Ectodermal cell (in vitro differentiated cells): Measurements from ENCODE around the gene RUNX1.

Source experiments
- H3K27ac ChIP-seq: 2 replicates; pipeline ENCODE4 v1.7.0; 2013; ENCODE audit warnings: mild to moderate bottlenecking, low read depth, low read length; ENCODE audit not compliant: insufficient read depth, poor library complexity, severe bottlenecking
- H3K27me3 ChIP-seq: 2 replicates; pipeline ENCODE4 v1.7.0; 2013; ENCODE audit warnings: mild to moderate bottlenecking, low read length; ENCODE audit not compliant: insufficient read depth, control insufficient read depth, poor library complexity, severe bottlenecking
- H3K36me3 ChIP-seq: one replicate; pipeline ENCODE4 v1.7.0; 2013; ENCODE audit warnings: low read length; ENCODE audit not compliant: control insufficient read depth, insufficient read depth
- H3K4me1 ChIP-seq: one replicate; pipeline ENCODE4 v1.7.0; 2013; ENCODE audit warnings: low read length; ENCODE audit not compliant: control insufficient read depth, insufficient read depth
- H3K4me3 ChIP-seq: 2 replicates; pipeline ENCODE4 v1.7.0; 2013; ENCODE audit warnings: low read depth, low read length, control low read depth; ENCODE audit not compliant: insufficient read depth
- H3K9me3 ChIP-seq: 2 replicates; pipeline ENCODE4 v1.7.0; 2013; ENCODE audit warnings: mild to moderate bottlenecking, low read length, moderate library complexity; ENCODE audit not compliant: control insufficient read depth
- WGBS, 2 experiments: methylation state at CpG; one replicate each; pipeline ENCODE4 v1.1.7; 2013; ENCODE audit warnings: missing lambda C conversion rate in 2 of 2; 5-methylcytosine and 5-hydroxymethylcytosine counted together

The RUNX1 gene

DNA sequence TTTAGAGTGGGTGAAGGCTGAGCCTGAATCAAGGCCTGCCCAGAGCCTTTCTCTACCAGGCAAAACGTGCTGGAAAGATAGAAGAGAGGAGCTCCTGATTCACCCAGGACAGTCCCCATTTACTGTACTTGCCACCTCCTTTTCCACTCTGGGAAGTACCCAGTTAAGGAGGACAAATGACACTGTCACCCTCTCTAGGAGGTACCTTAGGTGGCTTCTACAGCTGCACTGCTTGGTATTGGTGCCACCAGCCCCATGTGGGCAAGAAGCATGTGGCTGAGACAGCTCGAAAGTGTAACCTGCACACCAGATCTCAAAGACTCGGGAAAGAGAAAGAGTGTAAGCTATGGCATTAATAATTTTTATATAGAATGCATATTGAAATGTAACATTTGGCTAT lies 42.3 kb downstream of the RUNX1 start:
- Histone ChIP-seq H3K36me3 (no peaks in the 10 kb centered on the region), H3K4me1 (no peaks in the 10 kb centered on the region), H3K4me3 (no peak overlapping the region), H3K9me3 (no peaks in the 10 kb centered on the region), H3K27me3 (no peaks in the 10 kb centered on the region), H3K27ac (no peak overlapping the region)
- WGBS, 2 experiments, result 96 to 100% methylated on average over 3 of the region's 3 CpGs

DNA sequence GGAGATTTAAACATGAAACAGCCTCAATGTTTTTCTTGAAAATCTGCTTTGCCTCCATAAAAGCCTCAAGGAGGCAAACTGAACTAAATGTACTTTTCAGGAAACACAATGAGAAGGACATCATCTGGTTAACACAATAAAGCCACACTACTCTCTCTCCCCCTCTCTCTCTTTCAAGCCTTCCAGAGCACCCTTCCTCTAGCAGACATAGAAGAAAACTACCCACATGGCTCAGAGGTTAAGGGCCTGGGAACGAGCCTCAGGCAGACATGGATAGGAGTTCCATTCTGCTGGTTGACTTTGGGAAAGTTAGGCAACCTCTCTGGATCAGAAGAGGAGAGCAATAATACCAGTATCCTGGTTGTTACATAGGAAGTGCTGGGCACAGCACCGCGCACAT lies 42.9 kb downstream of the RUNX1 start:
- Histone ChIP-seq H3K4me3 (no peak overlapping the region), H3K27ac (no peak overlapping the region), H3K36me3 (no peaks in the 10 kb centered on the region), H3K27me3 (no peaks in the 10 kb centered on the region), H3K9me3 (no peaks in the 10 kb centered on the region), H3K4me1 (no peaks in the 10 kb centered on the region)
- WGBS, 2 experiments, result 92 to 96% methylated on average over 3 of the region's 3 CpGs

- no peaks in the 10 kb centered on the region for H3K4me1 ChIP-seq
- no peaks in the 10 kb centered on the region for H3K9me3 ChIP-seq
- H3K27me3 ChIP-seq, result no peaks in the 10 kb centered on the region
- H3K4me3 ChIP-seq, result no peak overlapping the region
- H3K36me3 ChIP-seq, result no peaks in the 10 kb centered on the region
- no peak overlapping the region for H3K27ac ChIP-seq
- WGBS, 2 experiments, result 85 to 92% methylated on average over 6 of the region's 6 CpGs
Observed at GRCh38 chr21:35005560-35006224, 43.4 kb downstream of the RUNX1 start.

DNA sequence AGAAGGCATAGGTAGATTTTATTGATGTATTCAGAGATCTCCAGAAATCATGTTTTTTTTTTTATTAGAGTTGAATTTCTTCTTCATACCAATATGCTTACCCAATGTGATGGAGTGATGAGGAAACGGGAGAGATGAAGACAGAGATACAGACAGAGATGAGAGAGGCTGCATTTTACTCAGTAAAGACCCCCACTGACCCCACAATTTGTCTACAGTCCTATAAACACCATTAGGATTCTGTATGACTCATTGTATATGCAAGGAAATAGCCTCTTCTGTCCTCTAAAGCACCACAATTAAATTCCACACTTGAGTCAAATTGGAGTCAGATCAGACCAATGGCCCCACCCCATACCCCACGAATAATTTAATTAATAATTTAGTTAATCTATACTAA lies 44.0 kb downstream of the RUNX1 start:
- no peak overlapping the region for H3K4me3 ChIP-seq
- no peaks in the 10 kb centered on the region for H3K27me3 ChIP-seq
- no peaks in the 10 kb centered on the region for H3K9me3 ChIP-seq
- no peaks in the 10 kb centered on the region for H3K36me3 ChIP-seq
- no peaks in the 10 kb centered on the region for H3K4me1 ChIP-seq
- 83 to 85% methylated on average over 1 to 2 of the region's 2 CpGs for WGBS, 2 experiments
- no peak overlapping the region for H3K27ac ChIP-seq

DNA sequence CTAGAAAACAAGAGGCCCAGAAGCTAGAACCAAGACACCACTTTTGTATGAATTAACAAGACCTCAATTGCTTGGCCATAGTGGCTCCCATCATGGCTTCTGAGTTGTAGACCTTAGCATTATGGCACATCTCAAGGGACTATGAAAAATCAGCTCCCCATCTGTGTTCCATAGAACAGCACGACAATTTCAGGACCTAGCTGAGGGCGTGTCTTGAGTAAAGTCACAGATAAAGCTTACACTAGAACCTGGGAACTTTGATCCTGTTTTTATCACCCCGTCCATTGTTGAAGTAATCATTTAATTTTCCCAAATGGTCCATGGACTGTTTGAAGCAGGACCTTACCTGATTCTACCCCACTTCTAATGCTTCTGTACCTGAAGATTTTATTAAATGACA lies 44.8 kb downstream of the RUNX1 start:
- H3K27ac ChIP-seq, result no peak overlapping the region
- no peak overlapping the region for H3K4me3 ChIP-seq
- WGBS, 2 experiments, result 90 to 97% methylated on average over 3 of the region's 3 CpGs
- H3K36me3 ChIP-seq, result no peaks in the 10 kb centered on the region
- H3K9me3 ChIP-seq, result no peaks in the 10 kb centered on the region
- H3K4me1 ChIP-seq, result no peaks in the 10 kb centered on the region
- no peaks in the 10 kb centered on the region for H3K27me3 ChIP-seq

- Histone ChIP-seq H3K27me3 (no peaks in the 10 kb centered on the region), H3K27ac (no peak overlapping the region), H3K36me3 (no peaks in the 10 kb centered on the region), H3K4me3 (no peak overlapping the region), H3K9me3 (no peaks in the 10 kb centered on the region), H3K4me1 (no peaks in the 10 kb centered on the region)
- 85 to 97% methylated on average over 5 of the region's 5 CpGs for WGBS, 2 experiments
Observed at GRCh38 chr21:35002879-35003722, 46.0 kb downstream of the RUNX1 start.

GRCh38 chr21:34999397-34999941 lies 49.6 kb downstream of the RUNX1 start:
- Histone ChIP-seq H3K36me3 (no peaks in the 10 kb centered on the region), H3K27me3 (no peaks in the 10 kb centered on the region), H3K9me3 (no peaks in the 10 kb centered on the region), H3K4me1 (peaks cover 3% of the 10 kb centered on the region), H3K4me3 (no peak overlapping the region), H3K27ac (no peak overlapping the region)
- 93 to 96% methylated on average over 10 of the region's 10 CpGs for WGBS, 2 experiments

DNA sequence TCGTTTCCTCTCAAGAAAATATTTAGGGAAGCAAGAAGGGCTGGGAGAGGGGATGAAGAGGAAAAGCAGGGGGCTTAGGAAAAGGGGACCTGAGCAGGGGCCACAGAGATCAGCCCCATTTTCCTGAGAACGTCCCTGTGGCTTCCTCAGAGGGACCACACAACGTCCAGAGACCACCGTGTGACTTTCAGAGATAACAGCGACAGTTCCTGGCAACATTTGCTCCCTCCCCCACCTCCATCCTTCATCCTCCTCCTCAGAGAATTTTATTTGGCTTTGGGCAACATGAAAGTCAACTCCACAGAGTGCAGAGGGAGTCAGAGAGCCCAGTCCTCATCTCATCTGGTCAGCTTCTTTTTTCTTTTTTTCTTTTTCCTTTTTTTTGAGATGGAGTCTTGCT lies 50.9 kb downstream of the RUNX1 start:
- WGBS, 2 experiments, result 94 to 95% methylated on average over 5 of the region's 5 CpGs
- H3K27ac ChIP-seq, result no peak overlapping the region
- H3K36me3 ChIP-seq, result no peaks in the 10 kb centered on the region
- peaks cover 3% of the 10 kb centered on the region for H3K4me1 ChIP-seq
- no peaks in the 10 kb centered on the region for H3K9me3 ChIP-seq
- H3K4me3 ChIP-seq, result no peak overlapping the region
- no peaks in the 10 kb centered on the region for H3K27me3 ChIP-seq

DNA sequence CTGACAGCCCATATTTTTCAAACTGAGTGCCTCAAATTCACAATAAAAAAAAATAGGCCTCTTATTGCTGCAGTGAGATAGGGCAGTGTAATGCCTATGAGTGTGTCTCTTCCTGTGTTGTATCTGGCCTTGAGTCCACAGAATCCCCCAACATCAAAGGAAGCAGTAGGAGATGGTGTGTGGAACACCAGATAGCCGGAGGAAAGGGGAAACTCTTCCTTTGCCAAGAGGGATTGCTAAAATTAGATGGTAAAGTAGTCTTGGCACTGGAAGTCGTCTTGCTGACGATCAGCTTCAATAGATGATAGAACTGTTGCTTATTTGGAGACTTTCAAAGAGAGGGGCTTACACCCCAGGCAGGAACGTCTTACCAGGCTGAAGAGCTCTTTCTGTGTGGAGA lies 51.8 kb downstream of the RUNX1 start:
- peaks cover 3% of the 10 kb centered on the region for H3K4me1 ChIP-seq
- 94 to 95% methylated on average over 4 of the region's 4 CpGs for WGBS, 2 experiments
- H3K27ac ChIP-seq, result no peak overlapping the region
- no peaks in the 10 kb centered on the region for H3K36me3 ChIP-seq
- no peaks in the 10 kb centered on the region for H3K27me3 ChIP-seq
- no peaks in the 10 kb centered on the region for H3K9me3 ChIP-seq
- no peak overlapping the region for H3K4me3 ChIP-seq

GRCh38 chr21:34996304-34997101 lies 52.6 kb downstream of the RUNX1 start:
- WGBS, 2 experiments, result 49% methylated on average over 7 to 8 of the region's 8 CpGs
- no peaks in the 10 kb centered on the region for H3K27me3 ChIP-seq
- no peaks in the 10 kb centered on the region for H3K36me3 ChIP-seq
- H3K4me3 ChIP-seq, result no peak overlapping the region
- no peaks in the 10 kb centered on the region for H3K9me3 ChIP-seq
- H3K27ac ChIP-seq, result no peak overlapping the region
- H3K4me1 ChIP-seq, result peaks cover 3% of the 10 kb centered on the region
